ENCODE measurements around the gene KCNN3.

The KCNN3 gene

GRCh38 chr1:154860156-154860870 lies 9.8 kb downstream of the KCNN3 start:
- DNase-seq (ENCODE audit: insufficient read length, low spot score) (no peak), FAIRE-seq (no peak)
- no peak for TF ChIP-seq POLR2A (IDR thresholded peaks at IDR 0.05; ENCODE audit: low read depth, low read length)

- TF ChIP-seq POLR2A (IDR thresholded peaks at IDR 0.05; ENCODE audit: low read depth, low read length) = no peak
- DNase-seq (ENCODE audit: insufficient read length, low spot score) (no peak), FAIRE-seq (no peak)
These were observed 10.3 kb downstream of the KCNN3 start for GRCh38 chr1:154859786-154860155.

- FAIRE-seq (no peak), DNase-seq (ENCODE audit: insufficient read length, low spot score) (no peak)
- TF ChIP-seq POLR2A (IDR thresholded peaks at IDR 0.05; ENCODE audit: low read depth, low read length) = no peak
These were observed 10.8 kb downstream of the KCNN3 start for GRCh38 chr1:154859151-154859785.

GRCh38 chr1:154857441-154858215 lies 12.5 kb downstream of the KCNN3 start:
- no peak for TF ChIP-seq POLR2A (IDR thresholded peaks at IDR 0.05; ENCODE audit: low read depth, low read length)
- FAIRE-seq (no peak), DNase-seq (ENCODE audit: insufficient read length, low spot score) (no peak)

- TF ChIP-seq POLR2A (IDR thresholded peaks at IDR 0.05; ENCODE audit: low read depth, low read length) = no peak
- DNase-seq (ENCODE audit: insufficient read length, low spot score) = no peak
- FAIRE-seq = no peak
These were observed 13.1 kb downstream of the KCNN3 start for GRCh38 chr1:154857022-154857421.

- no peak for DNase-seq (ENCODE audit: insufficient read length, low spot score)
- FAIRE-seq = no peak
- no peak for TF ChIP-seq POLR2A (IDR thresholded peaks at IDR 0.05; ENCODE audit: low read depth, low read length)
These were observed 13.5 kb downstream of the KCNN3 start for GRCh38 chr1:154856544-154856943.

GRCh38 chr1:154856049-154856448 lies 14.0 kb downstream of the KCNN3 start:
- DNase-seq (ENCODE audit: insufficient read length, low spot score) (no peak), FAIRE-seq (no peak)
- no peak for TF ChIP-seq POLR2A (IDR thresholded peaks at IDR 0.05; ENCODE audit: low read depth, low read length)

- no peak for TF ChIP-seq POLR2A (IDR thresholded peaks at IDR 0.05; ENCODE audit: low read depth, low read length)
- FAIRE-seq = no peak
- DNase-seq (ENCODE audit: insufficient read length, low spot score) = no peak
These were observed 14.8 kb downstream of the KCNN3 start for GRCh38 chr1:154855186-154855851.

GRCh38 chr1:154852845-154853244 lies 17.2 kb downstream of the KCNN3 start:
- DNase-seq (ENCODE audit: insufficient read length, low spot score) (no peak), FAIRE-seq (no peak)
- TF ChIP-seq POLR2A (IDR thresholded peaks at IDR 0.05; ENCODE audit: low read depth, low read length) = no peak

GRCh38 chr1:154851392-154852177 lies 18.5 kb downstream of the KCNN3 start:
- DNase-seq (ENCODE audit: insufficient read length, low spot score) = no peak
- FAIRE-seq = no peak
- no peak for TF ChIP-seq POLR2A (IDR thresholded peaks at IDR 0.05; ENCODE audit: low read depth, low read length)

- no peak for TF ChIP-seq POLR2A (IDR thresholded peaks at IDR 0.05; ENCODE audit: low read depth, low read length)
- FAIRE-seq = no peak
- no peak for DNase-seq (ENCODE audit: insufficient read length, low spot score)
These were observed 20.4 kb downstream of the KCNN3 start for GRCh38 chr1:154849645-154850131.

- DNase-seq (ENCODE audit: insufficient read length, low spot score) (no peak), FAIRE-seq (no peak)
- no peak for TF ChIP-seq POLR2A (IDR thresholded peaks at IDR 0.05; ENCODE audit: low read depth, low read length)
These were observed 21.1 kb downstream of the KCNN3 start for GRCh38 chr1:154848983-154849382.

- no peak for FAIRE-seq
- no peak for DNase-seq (ENCODE audit: insufficient read length, low spot score)
- TF ChIP-seq POLR2A (IDR thresholded peaks at IDR 0.05; ENCODE audit: low read depth, low read length) = no peak
These were observed 22.2 kb downstream of the KCNN3 start for GRCh38 chr1:154847891-154848290.

Measured in H54 (cell line).